Naive B cell (primary cell): Measurements from ENCODE around the gene GRID1. TPM values are rescaled to one million over a fixed set of nuclear protein-coding genes. Genes with fewer than 3 reads are reported as not detected.
"Not testable (repeated sequence)": the region's sequence is repeated elsewhere in the genome, so short reads cannot be mapped to it uniquely, and the experiment has no call there.

ENCODE experiments used
- ATAC-seq, 2 donors: fragments of 150-1000 bp; cut with Tn5 transposase; 2 replicates each; pipeline ENCODE4 v1.10.0; 2021; ENCODE audit warnings: low read depth in 2 of 2, mild to moderate bottlenecking in 2 of 2, moderate library complexity in 2 of 2
- DNase-seq: peaks from one replicate; pipeline ENCODE4 v3.0.0; 2022
- H3K27ac Mint-ChIP-seq, 6 donors: one replicate each; pipeline ENCODE4 v1.8.0; 2020 to 2022; ENCODE audit warnings: mild to moderate bottlenecking in 6 of 6, mixed read lengths in 6 of 6, moderate library complexity in 5 of 6, inconsistent platforms in 2 of 6
- H3K27me3 Mint-ChIP-seq, 3 donors: one replicate each; pipeline ENCODE4 v1.8.0; 2021 to 2022; ENCODE audit warnings: mixed read lengths in 3 of 3, mild to moderate bottlenecking in 1 of 3
- H3K36me3 Mint-ChIP-seq, 2 donors: one replicate each; pipeline ENCODE4 v1.8.0; 2020 to 2022; ENCODE audit warnings: mixed read lengths in 2 of 2, inconsistent platforms in 1 of 2, mild to moderate bottlenecking in 1 of 2
- H3K4me1 Mint-ChIP-seq, 3 donors: one replicate each; pipeline ENCODE4 v1.8.0; 2020 to 2022; ENCODE audit warnings: mixed read lengths in 3 of 3, inconsistent platforms in 1 of 3, mild to moderate bottlenecking in 1 of 3, moderate library complexity in 1 of 3
- H3K4me3 Mint-ChIP-seq, 8 donors: one replicate each; pipeline ENCODE4 v1.8.0; 2020 to 2022; ENCODE audit warnings: mild to moderate bottlenecking in 8 of 8, mixed read lengths in 8 of 8, moderate library complexity in 8 of 8, inconsistent platforms in 2 of 8
- H3K9me3 Mint-ChIP-seq, 7 donors: one replicate each; pipeline ENCODE4 v1.8.0; 2020 to 2022; ENCODE audit warnings: mixed read lengths in 7 of 7, mild to moderate bottlenecking in 5 of 7, inconsistent platforms in 2 of 7, moderate library complexity in 1 of 7
- polyA plus RNA-seq, 6 donors: library from polyadenylated mRNA; unstranded; fragments of 300-500 nt; fragmentation: Illumina TruSeq; gene quantifications; one replicate each; pipeline ENCODE4 v1.2.3, GENCODE V29; 2021; ENCODE audit warnings: low read depth in 6 of 6

Gene GRID1
- polyA plus RNA-seq, 6 donors from 2014 or later = not detected

DNA sequence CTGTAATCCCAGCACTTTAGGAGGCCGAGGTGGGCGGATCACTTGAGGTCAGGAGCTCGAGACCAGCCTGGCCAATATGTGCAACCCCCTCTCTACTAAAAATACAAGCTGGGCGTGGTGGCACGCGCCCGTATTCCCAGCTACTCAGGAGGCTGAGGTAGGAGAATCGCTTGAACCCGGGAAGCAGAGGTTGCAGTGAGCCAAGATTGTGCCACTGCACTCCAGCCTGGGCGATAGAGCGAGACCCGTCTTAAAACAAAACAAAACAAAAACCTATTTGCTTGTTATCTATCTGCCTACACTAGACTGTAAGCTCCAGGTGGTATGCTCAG is 22.5 kb upstream of the GRID1 start:
- not testable (repeated sequence) for H3K27ac Mint-ChIP-seq, DNase-seq, H3K36me3 Mint-ChIP-seq, H3K9me3 Mint-ChIP-seq
- peak in 1 of 2 donors; percentile 32 for ATAC-seq
- Mint-ChIP-seq H3K27me3 (peaks cover 58 to 81% (median 78%) of the 10 kb centered on the region in 3 donors), H3K4me3 (peak overlapping the region; percentile 45 to 89 (median 82)), H3K4me1 (peaks cover 18 to 38% (median 25%) of the 10 kb centered on the region in 3 donors)

DNA sequence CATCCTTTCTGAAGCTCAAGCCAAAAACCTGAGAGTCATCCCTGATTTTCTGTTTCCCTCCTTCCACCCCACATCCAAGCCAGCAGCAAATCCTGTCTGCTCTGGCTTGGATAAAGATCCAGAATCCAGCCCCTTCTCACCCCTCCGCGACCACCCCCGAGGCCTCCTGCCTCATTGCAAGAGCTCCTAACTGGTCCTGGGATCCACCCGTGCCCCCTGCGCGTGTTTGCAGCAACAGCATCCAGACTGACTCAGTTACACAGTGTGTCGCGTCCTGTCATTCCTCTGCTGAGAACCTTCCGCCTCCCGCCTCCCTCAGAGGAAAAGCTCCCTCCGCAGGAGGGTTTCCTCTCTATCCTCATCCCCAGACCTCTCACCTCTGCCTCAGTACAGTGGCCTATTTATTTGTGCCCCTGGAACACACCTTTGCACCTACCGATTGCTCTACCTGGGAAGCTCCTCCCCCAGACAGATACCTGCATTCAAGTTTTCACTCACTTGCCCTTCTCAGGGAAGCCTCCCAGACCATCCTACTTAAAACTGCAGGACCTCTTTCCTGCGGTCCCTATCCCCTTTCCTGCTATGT is 21.6 kb upstream of the GRID1 start:
- H3K4me1 Mint-ChIP-seq = peaks cover 18 to 38% (median 25%) of the 10 kb centered on the region in 3 donors
- peaks cover 56 to 78% (median 77%) of the 10 kb centered on the region in 3 donors for H3K27me3 Mint-ChIP-seq
- H3K4me3 Mint-ChIP-seq = peak overlapping the region in 2 of 8 donors; percentile 31 to 52
- ATAC-seq = no peak
- DNase-seq = no peak
- H3K36me3 Mint-ChIP-seq = peaks cover 0 to 8% of the 10 kb centered on the region in 2 donors
- peak overlapping the region in 1 of 6 donors; percentile 68 for H3K27ac Mint-ChIP-seq
- peaks cover 0 to 3% (median 0%) of the 10 kb centered on the region in 7 donors for H3K9me3 Mint-ChIP-seq

DNA sequence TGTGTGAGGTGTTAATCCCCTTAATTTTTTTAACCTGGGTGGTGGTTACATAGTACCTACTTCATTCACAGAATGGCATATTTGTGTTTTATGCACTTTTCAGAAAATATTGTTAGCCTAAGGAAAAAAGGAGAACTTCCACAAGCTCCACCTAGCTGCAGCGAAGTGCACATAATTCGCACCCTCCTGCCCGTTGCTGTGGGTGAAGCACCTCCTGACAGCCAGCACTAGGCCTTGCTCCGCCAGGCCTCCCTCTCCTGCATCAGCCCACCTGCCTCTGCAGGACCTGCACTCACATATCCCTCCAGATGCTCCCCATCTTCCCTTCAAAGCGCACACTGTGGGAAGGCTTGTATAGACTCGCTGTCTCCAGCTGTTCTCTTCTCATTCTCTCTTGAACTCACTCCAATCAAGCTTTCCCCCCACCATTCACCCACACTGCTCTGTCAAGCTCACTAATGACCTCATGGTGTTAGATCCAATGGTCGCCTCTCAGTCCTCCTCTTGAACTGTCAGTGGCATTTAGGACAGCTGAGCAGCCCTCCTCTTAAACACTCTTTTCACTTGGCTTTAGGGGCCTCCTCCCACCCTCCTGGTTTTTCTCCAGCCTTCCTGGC is 20.7 kb upstream of the GRID1 start:
- Mint-ChIP-seq H3K4me1 (peaks cover 15 to 32% (median 20%) of the 10 kb centered on the region in 3 donors), H3K4me3 (peak overlapping the region in 2 of 8 donors; percentile 52 to 61), H3K27ac (no peak overlapping the region), H3K36me3 (peaks cover 0 to 8% of the 10 kb centered on the region in 2 donors), H3K9me3 (peaks cover 0 to 3% (median 0%) of the 10 kb centered on the region in 7 donors), H3K27me3 (peaks cover 51 to 71% (median 67%) of the 10 kb centered on the region in 3 donors)
- ATAC-seq (no peak), DNase-seq (no peak)

DNA sequence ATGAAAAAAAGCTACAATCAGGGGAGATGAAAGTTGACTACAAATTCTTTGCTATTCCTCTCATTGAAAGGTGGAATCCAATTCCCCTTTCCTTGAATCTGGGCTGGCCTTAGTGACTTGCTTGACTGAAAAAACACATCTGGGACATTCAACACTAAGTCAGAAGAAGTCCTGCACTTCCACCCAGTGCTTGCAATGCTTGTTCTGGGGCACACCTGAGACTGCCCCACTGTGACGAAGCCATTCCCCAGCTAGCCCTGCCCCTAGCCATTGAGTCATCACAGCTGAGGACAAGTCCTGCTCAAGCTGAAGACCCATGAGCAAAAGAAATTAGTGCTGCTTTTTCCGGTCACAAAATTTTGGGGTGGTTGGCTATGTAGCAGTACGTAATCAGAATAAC is 19.2 kb upstream of the GRID1 start:
- DNase-seq (no peak), ATAC-seq (no peak)
- no peak overlapping the region for H3K4me3 Mint-ChIP-seq
- peaks cover 6 to 19% (median 12%) of the 10 kb centered on the region in 3 donors for H3K4me1 Mint-ChIP-seq
- H3K27me3 Mint-ChIP-seq = peaks cover 50 to 71% (median 64%) of the 10 kb centered on the region in 3 donors
- H3K36me3 Mint-ChIP-seq = peaks cover 0 to 8% of the 10 kb centered on the region in 2 donors
- H3K9me3 Mint-ChIP-seq = peaks cover 0 to 3% (median 0%) of the 10 kb centered on the region in 7 donors
- no peak overlapping the region for H3K27ac Mint-ChIP-seq

DNA sequence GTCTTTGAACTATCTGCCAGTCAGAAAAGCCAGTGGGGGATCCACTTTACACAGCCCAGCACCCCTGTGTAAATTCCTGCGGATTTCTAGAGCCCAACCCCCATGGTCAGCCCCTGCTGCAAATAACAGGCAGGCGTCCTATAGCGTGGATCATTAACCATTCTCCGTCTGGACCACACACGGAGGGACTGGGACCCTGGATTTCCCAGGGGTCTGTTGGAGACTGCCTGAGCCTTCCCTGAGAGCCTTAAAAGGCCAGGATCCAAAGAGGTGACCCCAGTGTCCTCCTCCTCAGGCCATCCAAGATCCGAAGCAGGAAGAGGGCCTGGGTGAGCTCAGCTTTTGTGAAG is 11.2 kb upstream of the GRID1 start:
- H3K9me3 Mint-ChIP-seq = no peaks in the 10 kb centered on the region
- H3K27me3 Mint-ChIP-seq = peaks cover 57 to 75% (median 69%) of the 10 kb centered on the region in 3 donors
- no peak for ATAC-seq
- peaks cover 0 to 5% (median 0%) of the 10 kb centered on the region in 3 donors for H3K4me1 Mint-ChIP-seq
- H3K36me3 Mint-ChIP-seq = no peaks in the 10 kb centered on the region
- no peak overlapping the region for H3K4me3 Mint-ChIP-seq
- DNase-seq = no peak
- no peak overlapping the region for H3K27ac Mint-ChIP-seq

DNA sequence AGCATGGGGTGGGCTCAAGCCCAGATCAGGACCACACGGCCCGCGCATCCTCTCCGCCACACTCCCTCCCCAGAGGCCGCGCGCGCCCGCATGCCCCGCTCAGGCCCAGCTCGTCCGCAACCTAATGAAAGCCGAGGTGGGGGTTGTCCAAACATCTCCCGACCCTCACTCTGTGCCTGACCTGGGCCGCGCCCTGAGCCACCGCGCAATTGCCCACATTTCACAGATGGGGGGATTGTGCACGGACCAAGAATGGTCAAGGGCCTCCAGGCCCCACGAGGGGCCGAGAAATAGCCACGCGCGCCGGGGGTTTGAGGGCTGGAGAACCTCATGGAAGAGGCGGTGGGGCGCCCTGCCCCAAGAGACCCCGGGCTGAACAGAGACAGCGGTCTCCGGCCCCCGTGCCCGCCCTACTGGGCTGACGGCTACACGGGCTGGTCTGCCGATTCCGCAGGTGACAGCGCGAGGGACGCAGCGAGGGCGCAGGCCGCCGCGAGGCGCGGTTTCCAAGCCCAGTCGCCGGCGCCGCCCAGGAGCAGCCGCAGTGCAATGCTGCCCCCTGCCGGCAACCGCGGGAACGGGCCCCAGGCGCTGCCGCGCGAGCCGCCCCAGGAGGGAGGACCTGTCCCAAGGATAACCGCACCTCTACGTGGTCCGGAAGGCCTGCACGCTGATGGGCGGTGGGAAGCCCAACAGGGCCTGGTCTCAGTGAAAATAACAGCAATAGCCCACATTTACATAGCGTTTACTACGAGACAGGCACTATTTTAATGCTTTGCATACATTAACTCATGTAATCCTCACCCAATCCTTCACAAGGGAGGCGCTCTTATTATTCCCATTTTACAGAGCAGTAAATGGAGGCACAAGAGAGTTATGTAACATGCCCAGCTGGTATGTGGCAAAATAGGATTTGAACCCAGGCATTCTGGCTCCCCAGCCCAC is 10.5 kb upstream of the GRID1 start:
- Mint-ChIP-seq H3K9me3 (no peaks in the 10 kb centered on the region), H3K4me3 (peak overlapping the region in 3 of 8 donors; percentile 33 to 55 (median 35)), H3K4me1 (peaks cover 0 to 5% (median 0%) of the 10 kb centered on the region in 3 donors), H3K27ac (no peak overlapping the region), H3K36me3 (no peaks in the 10 kb centered on the region), H3K27me3 (peaks cover 57 to 82% (median 71%) of the 10 kb centered on the region in 3 donors)
- DNase-seq = peak; percentile 67
- ATAC-seq = peak; percentile 92 to 95

DNA sequence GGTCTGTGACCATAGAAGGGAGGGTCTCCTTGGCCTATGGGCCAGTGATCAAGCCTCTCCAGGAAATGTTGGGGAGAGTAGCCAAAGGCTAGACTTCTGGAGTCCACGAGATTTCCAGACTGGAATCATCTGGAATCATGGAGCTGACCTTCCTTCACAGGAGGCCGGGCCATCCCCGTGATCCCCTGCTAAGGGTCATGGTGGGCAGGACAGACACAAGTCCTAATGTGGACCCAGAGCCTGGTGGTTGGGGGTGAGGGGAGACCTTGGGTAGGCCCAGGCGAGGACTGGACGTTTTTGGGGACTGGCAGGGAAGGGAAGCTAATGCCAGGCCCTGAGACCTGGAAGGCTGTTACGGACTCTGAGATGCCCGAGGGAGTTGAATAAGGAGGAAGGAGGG is 9.8 kb upstream of the GRID1 start:
- H3K4me3 Mint-ChIP-seq = peak overlapping the region in 4 of 8 donors; percentile 9 to 44 (median 38)
- peaks cover 0 to 5% (median 0%) of the 10 kb centered on the region in 3 donors for H3K4me1 Mint-ChIP-seq
- ATAC-seq (no peak), DNase-seq (no peak)
- no peaks in the 10 kb centered on the region for H3K36me3 Mint-ChIP-seq
- H3K27ac Mint-ChIP-seq = no peak overlapping the region
- H3K27me3 Mint-ChIP-seq = peaks cover 53 to 84% (median 71%) of the 10 kb centered on the region in 3 donors
- no peaks in the 10 kb centered on the region for H3K9me3 Mint-ChIP-seq

DNA sequence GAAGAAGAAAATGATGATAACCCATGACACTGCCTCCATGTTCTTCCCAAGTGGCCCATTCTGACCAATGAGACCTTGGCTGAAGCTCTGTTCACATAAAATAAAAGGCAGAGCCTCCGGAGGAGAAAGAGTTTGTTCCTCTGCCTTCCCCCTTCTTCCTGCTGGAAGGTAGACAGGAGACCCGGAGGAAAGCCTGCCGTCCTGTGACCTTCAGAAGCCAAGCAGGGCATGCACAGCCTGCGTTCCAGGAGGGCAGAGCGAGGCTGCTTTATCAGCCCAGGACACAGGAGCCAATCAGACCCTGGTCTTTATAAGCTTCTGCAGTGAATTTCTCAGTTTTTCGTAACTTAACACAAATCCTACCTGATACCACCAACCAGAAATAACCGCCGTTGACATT is 8.6 kb upstream of the GRID1 start:
- Mint-ChIP-seq H3K27me3 (peaks cover 57 to 85% (median 72%) of the 10 kb centered on the region in 3 donors), H3K4me3 (no peak overlapping the region), H3K27ac (no peak overlapping the region), H3K9me3 (no peaks in the 10 kb centered on the region), H3K4me1 (peaks cover 0 to 5% (median 0%) of the 10 kb centered on the region in 3 donors), H3K36me3 (no peaks in the 10 kb centered on the region)
- ATAC-seq (no peak), DNase-seq (no peak)

DNA sequence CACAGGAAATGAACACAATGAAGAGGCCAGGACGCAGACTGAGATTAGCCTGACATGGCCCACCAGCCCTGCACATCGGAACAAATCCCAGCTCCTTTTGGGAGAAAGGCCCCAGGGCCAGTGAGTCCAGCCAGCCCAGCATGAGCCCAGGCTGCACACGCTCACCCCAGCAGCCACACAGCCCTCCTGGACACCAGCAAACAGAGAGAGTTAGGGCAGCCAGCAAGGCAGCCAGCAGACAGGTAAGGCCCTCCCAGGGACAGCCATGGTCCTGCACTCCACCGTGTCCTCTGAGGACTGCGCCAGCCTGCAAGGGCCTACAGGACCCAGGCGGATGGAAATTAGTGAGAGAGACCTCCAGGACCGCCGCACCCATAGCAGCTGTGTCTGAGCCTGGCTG is 8.1 kb upstream of the GRID1 start:
- peaks cover 0 to 5% (median 0%) of the 10 kb centered on the region in 3 donors for H3K4me1 Mint-ChIP-seq
- peaks cover 58 to 85% (median 72%) of the 10 kb centered on the region in 3 donors for H3K27me3 Mint-ChIP-seq
- no peak overlapping the region for H3K27ac Mint-ChIP-seq
- DNase-seq (no peak), ATAC-seq (no peak)
- H3K4me3 Mint-ChIP-seq = no peak overlapping the region
- no peaks in the 10 kb centered on the region for H3K36me3 Mint-ChIP-seq
- H3K9me3 Mint-ChIP-seq = no peaks in the 10 kb centered on the region

DNA sequence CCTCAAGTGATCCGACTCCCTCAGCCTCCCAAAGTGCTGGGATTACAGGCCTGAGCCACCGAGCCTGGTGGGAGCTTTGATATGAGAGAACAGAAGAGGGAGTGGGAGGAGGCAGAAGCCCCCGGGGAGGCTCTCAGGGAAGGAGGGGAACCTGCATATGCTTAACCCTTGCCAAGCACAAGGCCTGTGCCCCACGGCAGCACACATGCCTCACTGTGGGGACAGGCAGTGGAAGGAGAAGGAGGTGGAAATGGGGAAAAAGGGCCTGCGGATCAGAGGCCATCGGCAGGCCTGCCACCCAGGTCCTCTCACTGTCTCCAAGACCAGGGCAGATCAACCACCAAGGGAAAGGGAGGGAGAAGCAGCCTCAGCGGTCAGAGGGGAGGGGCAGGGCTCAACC is 7.2 kb upstream of the GRID1 start:
- no peak overlapping the region for H3K4me3 Mint-ChIP-seq
- H3K36me3 Mint-ChIP-seq = no peaks in the 10 kb centered on the region
- H3K4me1 Mint-ChIP-seq = peaks cover 0 to 5% (median 0%) of the 10 kb centered on the region in 3 donors
- H3K27me3 Mint-ChIP-seq = peaks cover 57 to 89% (median 77%) of the 10 kb centered on the region in 3 donors
- H3K9me3 Mint-ChIP-seq = no peaks in the 10 kb centered on the region
- no peak overlapping the region for H3K27ac Mint-ChIP-seq
- DNase-seq (no peak), ATAC-seq (no peak)

DNA sequence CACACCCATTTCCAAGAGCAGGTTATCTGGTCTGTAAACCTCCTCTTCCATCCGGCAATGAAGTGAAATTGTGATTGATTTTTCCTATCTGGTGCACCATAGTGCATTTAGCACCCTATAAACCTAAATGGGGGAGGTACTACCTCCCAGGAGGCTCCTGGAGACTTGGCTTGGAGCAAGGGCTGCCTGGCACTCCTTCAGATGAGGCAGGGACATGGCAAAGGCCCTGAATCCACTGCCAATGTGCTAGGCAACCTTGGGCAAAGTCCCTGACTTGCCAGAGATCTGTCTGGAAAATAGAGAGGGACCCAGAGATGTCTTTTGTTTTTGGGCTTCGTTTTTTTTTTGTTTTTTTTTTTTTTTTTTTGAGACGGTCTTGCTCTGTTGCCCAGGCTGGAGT is 6.7 kb upstream of the GRID1 start:
- Mint-ChIP-seq H3K36me3 (no peaks in the 10 kb centered on the region), H3K4me1 (peaks cover 0 to 6% (median under 1%) of the 10 kb centered on the region in 3 donors), H3K27me3 (peaks cover 57 to 89% (median 77%) of the 10 kb centered on the region in 3 donors), H3K4me3 (no peak overlapping the region), H3K27ac (no peak overlapping the region), H3K9me3 (no peaks in the 10 kb centered on the region)
- ATAC-seq = no peak
- DNase-seq = no peak

DNA sequence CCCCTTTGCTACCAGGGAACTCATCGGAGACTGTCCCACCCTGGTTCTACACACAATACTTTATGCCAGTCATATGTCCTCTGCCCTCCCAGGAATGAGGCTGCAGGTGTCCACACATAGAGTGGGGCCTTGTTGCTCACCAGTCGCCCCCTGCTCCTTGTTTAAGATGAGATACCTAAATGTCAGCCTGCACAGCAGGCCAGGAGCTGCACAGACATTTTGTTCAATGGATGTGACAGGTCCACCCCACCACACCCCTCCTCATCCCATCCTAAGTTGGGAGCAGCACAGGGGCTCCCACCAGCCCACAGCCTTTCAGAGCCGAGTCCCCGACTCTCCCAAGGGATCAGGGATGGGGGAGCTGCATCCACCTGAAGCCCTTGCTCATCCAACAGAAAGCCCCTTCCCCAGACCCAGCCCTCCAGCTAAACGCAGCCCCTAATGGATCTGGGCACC is 6.2 kb upstream of the GRID1 start:
- ATAC-seq = no peak

DNA sequence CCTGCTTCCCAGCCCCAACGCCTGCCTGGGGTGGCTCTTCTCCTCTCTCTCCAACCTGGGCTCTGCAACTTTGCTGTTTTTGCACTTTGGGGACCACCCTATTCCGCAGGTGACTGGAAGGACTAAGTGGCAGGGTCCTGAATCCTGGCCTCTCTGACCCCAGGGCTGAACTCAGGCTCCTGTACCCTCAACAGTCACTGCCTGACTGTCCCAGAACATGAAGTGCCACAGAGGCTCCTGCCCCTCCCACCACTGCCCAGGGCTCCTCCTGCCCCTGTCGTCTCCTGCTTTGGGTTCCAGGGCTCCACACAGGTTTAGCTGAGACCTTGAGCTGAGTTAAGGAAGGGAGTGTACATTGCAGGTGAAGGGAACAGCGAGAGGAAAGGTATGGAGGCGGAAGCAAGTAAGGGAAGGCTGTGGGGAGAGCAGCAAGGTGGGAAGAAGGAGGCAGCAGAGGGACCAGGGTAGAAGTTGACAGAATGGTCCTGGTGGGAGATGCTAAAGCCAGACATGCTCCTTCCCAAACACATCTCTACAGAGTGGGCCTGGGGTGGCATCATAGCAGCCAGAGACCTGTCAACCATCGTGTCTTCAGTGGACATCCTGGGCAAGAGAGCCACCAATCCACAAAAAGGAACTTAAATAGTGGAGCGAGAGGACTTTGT is 5.7 kb upstream of the GRID1 start:
- DNase-seq = no peak
- peak overlapping the region in 1 of 6 donors; percentile 6 for H3K27ac Mint-ChIP-seq

More for the DNA sequence above, 6.2 kb upstream of the GRID1 start:
- Mint-ChIP-seq H3K9me3 (peaks cover 0 to 1% (median 0%) of the 10 kb centered on the region in 7 donors), H3K4me3 (no peak overlapping the region), H3K4me1 (peaks cover 0 to 11% (median 5%) of the 10 kb centered on the region in 3 donors), H3K27ac (no peak overlapping the region), H3K27me3 (peaks cover 58 to 89% (median 77%) of the 10 kb centered on the region in 3 donors), H3K36me3 (no peaks in the 10 kb centered on the region)
- DNase-seq = no peak

More for the DNA sequence above, 5.7 kb upstream of the GRID1 start:
- H3K36me3 Mint-ChIP-seq = no peaks in the 10 kb centered on the region
- no peak overlapping the region for H3K4me3 Mint-ChIP-seq
- H3K9me3 Mint-ChIP-seq = peaks cover 0 to 1% (median 0%) of the 10 kb centered on the region in 7 donors
- H3K4me1 Mint-ChIP-seq = peaks cover 0 to 12% (median 8%) of the 10 kb centered on the region in 3 donors
- ATAC-seq = no peak
- H3K27me3 Mint-ChIP-seq = peaks cover 57 to 89% (median 80%) of the 10 kb centered on the region in 3 donors
